Osteocyte (in vitro differentiated cells): Measurements from ENCODE around the gene TMEM250. TPM values are rescaled to one million over a fixed set of nuclear protein-coding genes. Genes with fewer than 3 reads are reported as not detected.
A peak's percentile ranks its signal among the peaks of the same experiment; 100 is the strongest.

Experiments
- DNase-seq: peaks from one replicate; pipeline ENCODE4 v3.0.0; 2021; ENCODE audit warnings: mixed read lengths; ENCODE audit not compliant: unreplicated experiment; ENCODE audit errors: extremely low spot score
- H3K27ac Mint-ChIP-seq: one replicate; pipeline ENCODE4 v1.8.0; 2021; ENCODE audit warnings: mild to moderate bottlenecking, mixed read lengths; ENCODE audit not compliant: unreplicated experiment
- H3K27me3 Mint-ChIP-seq: one replicate; pipeline ENCODE4 v1.8.0; 2021; ENCODE audit warnings: mixed read lengths; ENCODE audit not compliant: unreplicated experiment
- H3K36me3 Mint-ChIP-seq: one replicate; pipeline ENCODE4 v1.8.0; 2021; ENCODE audit warnings: mixed read lengths; ENCODE audit not compliant: unreplicated experiment
- H3K4me1 Mint-ChIP-seq: one replicate; pipeline ENCODE4 v1.8.0; 2021; ENCODE audit warnings: mixed read lengths; ENCODE audit not compliant: unreplicated experiment
- H3K4me3 Mint-ChIP-seq: one replicate; pipeline ENCODE4 v1.8.0; 2021; ENCODE audit warnings: mild to moderate bottlenecking, moderate library complexity, mixed read lengths; ENCODE audit not compliant: unreplicated experiment
- H3K9me3 Mint-ChIP-seq: one replicate; pipeline ENCODE4 v1.8.0; 2021; ENCODE audit warnings: mixed read lengths; ENCODE audit not compliant: unreplicated experiment
- CTCF ChIP-seq: fragments of 200-600 bp; sonication (generic); IDR thresholded peaks from 2 replicates; pipeline ENCODE4 v1.5.0; 2021; ENCODE audit warnings: antibody characterized with exemption, mild to moderate bottlenecking, moderate library complexity
- total RNA-seq: library from RNA; stranded (reverse); gene quantifications from 2 replicates; pipeline ENCODE4 v1.2.1, GENCODE V29; 2021

The TMEM250 gene
- total RNA-seq, 1 donor from 2014 or later = 34.0 TPM

GRCh38 chr9:136108648-136109266 lies 9.9 kb downstream of the TMEM250 start:
- H3K9me3 Mint-ChIP-seq = no peaks in the 10 kb centered on the region
- peak overlapping the region; percentile 62 for H3K27ac Mint-ChIP-seq
- peak overlapping the region; percentile 14 for H3K4me3 Mint-ChIP-seq

GRCh38 chr9:136107953-136108647 lies 10.6 kb downstream of the TMEM250 start:
- Mint-ChIP-seq H3K4me1 (peaks cover 74% of the 10 kb centered on the region), H3K27ac (peak overlapping the region; percentile 62), H3K4me3 (no peak overlapping the region)

More at GRCh38 chr9:136108648-136109266, 9.9 kb downstream of the TMEM250 start:
- Mint-ChIP-seq H3K27me3 (no peaks in the 10 kb centered on the region), H3K4me1 (peaks cover 70% of the 10 kb centered on the region), H3K36me3 (peaks cover 2% of the 10 kb centered on the region)
- no peak for DNase-seq
- no peak for TF ChIP-seq CTCF

GRCh38 chr9:136107155-136107952 lies 11.3 kb downstream of the TMEM250 start:
- H3K4me1 Mint-ChIP-seq = peaks cover 74% of the 10 kb centered on the region

More at GRCh38 chr9:136107953-136108647, 10.6 kb downstream of the TMEM250 start:
- Mint-ChIP-seq H3K36me3 (peaks cover 2% of the 10 kb centered on the region), H3K9me3 (no peaks in the 10 kb centered on the region), H3K27me3 (no peaks in the 10 kb centered on the region)
- no peak for TF ChIP-seq CTCF
- DNase-seq = no peak

GRCh38 chr9:136105398-136106135 lies 13.1 kb downstream of the TMEM250 start:
- Mint-ChIP-seq H3K4me3 (peak overlapping the region; percentile 10), H3K9me3 (no peaks in the 10 kb centered on the region), H3K27me3 (no peaks in the 10 kb centered on the region)

More at GRCh38 chr9:136107155-136107952, 11.3 kb downstream of the TMEM250 start:
- no peak for DNase-seq
- no peaks in the 10 kb centered on the region for H3K9me3 Mint-ChIP-seq
- H3K27ac Mint-ChIP-seq = peak overlapping the region; percentile 44
- H3K36me3 Mint-ChIP-seq = peaks cover 2% of the 10 kb centered on the region
- H3K4me3 Mint-ChIP-seq = no peak overlapping the region
- no peak for TF ChIP-seq CTCF
- H3K27me3 Mint-ChIP-seq = no peaks in the 10 kb centered on the region

More at GRCh38 chr9:136105398-136106135, 13.1 kb downstream of the TMEM250 start:
- H3K27ac Mint-ChIP-seq = peak overlapping the region; percentile 89
- H3K36me3 Mint-ChIP-seq = no peaks in the 10 kb centered on the region
- H3K4me1 Mint-ChIP-seq = peaks cover 64% of the 10 kb centered on the region
- no peak for DNase-seq
- no peak for TF ChIP-seq CTCF
